ENCODE measurements around the gene CADPS.

The CADPS gene

GRCh38 chr3:62621925-62622324 lies 253.3 kb downstream of the CADPS start:
- ChIA-PET POLR2A (ENCODE audit: low non-redundant PET) (no interaction called here), CTCF (interaction anchor here (0.6 to 0.7 kb wide), 3 partner anchors 35 to 696 kb away, joined by 3 read pairs; no protein-coding TSS in a partner anchor)
- no peak for TF ChIP-seq CTCF (conservative IDR thresholded peaks at IDR 0.05; ENCODE audit: low read depth)
- DNase-seq (ENCODE audit: low spot score): no peak
- no peak overlapping the region for H3K27ac ChIP-seq

- ChIA-PET POLR2A (ENCODE audit: low non-redundant PET) (no interaction called here), CTCF (no interaction called here)
- H3K27ac ChIP-seq: no peak overlapping the region
- no peak for TF ChIP-seq CTCF (conservative IDR thresholded peaks at IDR 0.05; ENCODE audit: low read depth)
- DNase-seq (ENCODE audit: low spot score): no peak
Observed at GRCh38 chr3:62621176-62621575, 254.0 kb downstream of the CADPS start.

GRCh38 chr3:62615258-62615849 lies 259.9 kb downstream of the CADPS start:
- DNase-seq (ENCODE audit: low spot score): no peak
- no peak overlapping the region for H3K27ac ChIP-seq
- TF ChIP-seq CTCF (conservative IDR thresholded peaks at IDR 0.05; ENCODE audit: low read depth): no peak
- ChIA-PET CTCF (no interaction called here), POLR2A (ENCODE audit: low non-redundant PET) (no interaction called here)

- no peak for DNase-seq (ENCODE audit: low spot score)
- H3K27ac ChIP-seq: no peak overlapping the region
- CTCF ChIA-PET: no interaction called here
- TF ChIP-seq CTCF (conservative IDR thresholded peaks at IDR 0.05; ENCODE audit: low read depth): no peak
- POLR2A ChIA-PET (ENCODE audit: low non-redundant PET): no interaction called here
Observed at GRCh38 chr3:62614527-62614926, 260.7 kb downstream of the CADPS start.

- H3K27ac ChIP-seq: no peak overlapping the region
- CTCF ChIA-PET: no interaction called here
- POLR2A ChIA-PET (ENCODE audit: low non-redundant PET): no interaction called here
- no peak for DNase-seq (ENCODE audit: low spot score)
- TF ChIP-seq CTCF (conservative IDR thresholded peaks at IDR 0.05; ENCODE audit: low read depth): no peak
Observed at GRCh38 chr3:62611541-62612240, 263.5 kb downstream of the CADPS start.

- no peak for TF ChIP-seq CTCF (conservative IDR thresholded peaks at IDR 0.05; ENCODE audit: low read depth)
- CTCF ChIA-PET: no interaction called here
- peak; percentile 58 for DNase-seq (ENCODE audit: low spot score)
- H3K27ac ChIP-seq: peak overlapping the region; percentile 95
- POLR2A ChIA-PET (ENCODE audit: low non-redundant PET): no interaction called here
Observed at GRCh38 chr3:62607287-62608029, 267.8 kb downstream of the CADPS start.
